GM18868 (cell line): ENCODE data around the gene HOXB3.
A peak's percentile ranks its signal among the peaks of the same experiment; 100 is the strongest.

Experiments
- ATAC-seq: cut with Tn5 transposase; IDR thresholded peaks from one replicate; pipeline ENCODE4 v1.9.1; 2021; ENCODE audit warnings: mild to moderate bottlenecking, moderate library complexity; ENCODE audit not compliant: unreplicated experiment

The HOXB3 gene

GRCh38 chr17:48530208-48530886, 59.7 kb downstream of the HOXB3 start:
- no peak for ATAC-seq

GRCh38 chr17:48529683-48530009, 60.4 kb downstream of the HOXB3 start:
- no peak for ATAC-seq

- ATAC-seq: no peak
Observed at GRCh38 chr17:48528936-48529682, 60.9 kb downstream of the HOXB3 start.

- no peak for ATAC-seq
Observed at GRCh38 chr17:48528153-48528935, 61.7 kb downstream of the HOXB3 start.

- no peak for ATAC-seq
Observed at GRCh38 chr17:48527547-48527932, 62.5 kb downstream of the HOXB3 start.

- ATAC-seq: no peak
Observed at GRCh38 chr17:48526608-48527546, 63.2 kb downstream of the HOXB3 start.

GRCh38 chr17:48523010-48523409, 67.0 kb downstream of the HOXB3 start:
- ATAC-seq: no peak

- ATAC-seq: no peak
Observed at GRCh38 chr17:48522031-48522653, 67.9 kb downstream of the HOXB3 start.

GRCh38 chr17:48520631-48521079, 69.4 kb downstream of the HOXB3 start:
- ATAC-seq: no peak

- ATAC-seq: no peak
Observed at GRCh38 chr17:48519427-48519826, 70.6 kb downstream of the HOXB3 start.

GRCh38 chr17:48517478-48517877, 72.6 kb downstream of the HOXB3 start:
- no peak for ATAC-seq

- no peak for ATAC-seq
Observed at GRCh38 chr17:48515925-48516900, 73.8 kb downstream of the HOXB3 start.

- no peak for ATAC-seq
Observed at GRCh38 chr17:48514477-48514876, 75.6 kb downstream of the HOXB3 start.

GRCh38 chr17:48513666-48514455, 76.2 kb downstream of the HOXB3 start:
- ATAC-seq: no peak

- no peak for ATAC-seq
Observed at GRCh38 chr17:48513097-48513496, 76.9 kb downstream of the HOXB3 start.

- ATAC-seq: peak; percentile 53
Observed at GRCh38 chr17:48510761-48511604, 79.1 kb downstream of the HOXB3 start.

GRCh38 chr17:48510381-48510760, 79.7 kb downstream of the HOXB3 start:
- ATAC-seq: no peak
